SK-N-SH (cell line): ENCODE results near the gene OR52I1. TPM values are rescaled to one million over a fixed set of nuclear protein-coding genes. Genes with fewer than 3 reads are reported as not detected.

ENCODE experiments used
- CTCF ChIA-PET: fragments of 300-600, 350-600 bp; formaldehyde crosslinking; extraction: SDS; loops from one replicate; lab custom pipeline; 2021; lab: Yijun Ruan, JAX
- POLR2A ChIA-PET: fragments of 350-600 bp; sonication (Branson Sonifier 250); formaldehyde crosslinking; extraction: SDS; loops from one replicate; lab custom pipeline; 2020; ENCODE audit warnings: antibody characterized with exemption, inconsistent platforms; lab: Yijun Ruan, JAX
- DNase-seq: peaks from one replicate; pipeline ENCODE4 v3.0.0; 2012
- H2AFZ ChIP-seq: fragments of 200-600 bp; sonication (generic); 2 replicates; pipeline ENCODE4 v1.8.1; 2016; ENCODE audit warnings: antibody characterized with exemption, mild to moderate bottlenecking, low read depth
- H3F3A ChIP-seq: fragments of 200-600 bp; sonication (generic); replicated peaks from 2 replicates; pipeline ENCODE3; 2016; ENCODE audit warnings: antibody characterized with exemption, mild to moderate bottlenecking; ENCODE audit not compliant: insufficient read depth
- H3K27ac ChIP-seq, 2 experiments: fragments of 200-500 bp in 1 of 2; fragments of 200-600 bp in 1 of 2; sonication (Bioruptor generic) in 1 of 2; sonication (generic), shearing (Covaris generic) in 1 of 2; 2 replicates each; pipeline versions ENCODE4 v1.5.1 to v1.6.1; 2014 to 2016; ENCODE audit warnings: low read depth in 2 of 2, inconsistent platforms in 1 of 2, low read length in 1 of 2, mild to moderate bottlenecking in 1 of 2, mixed read lengths in 1 of 2
- H3K27me3 ChIP-seq: fragments of 200-600 bp; sonication (generic), shearing (Covaris generic); 2 replicates; pipeline ENCODE4 v1.6.1; 2016; ENCODE audit warnings: mixed run types; ENCODE audit not compliant: insufficient read depth
- H3K36me3 ChIP-seq, 2 experiments: fragments of 200-500 bp in 1 of 2; fragments of 200-600 bp in 1 of 2; sonication (Bioruptor generic) in 1 of 2; sonication (generic) in 1 of 2; replicated peaks in 1 of 2; 2 replicates each; pipeline versions ENCODE3 to v1.5.1; 2014 to 2016; ENCODE audit warnings: low read length in 1 of 2, mild to moderate bottlenecking in 1 of 2; ENCODE audit not compliant: insufficient read depth in 2 of 2, control insufficient read depth in 1 of 2
- H3K4me1 ChIP-seq, 2 experiments: fragments of 200-500 bp in 1 of 2; fragments of 200-600 bp in 1 of 2; sonication (Bioruptor generic) in 1 of 2; sonication (generic), shearing (Covaris generic) in 1 of 2; 2 replicates each; pipeline versions ENCODE4 v1.5.1 to v1.6.1; 2014 to 2016; ENCODE audit warnings: low read depth in 1 of 2, low read length in 1 of 2, mixed run types in 1 of 2; ENCODE audit not compliant: insufficient read depth in 2 of 2, control insufficient read depth in 1 of 2
- H3K4me2 ChIP-seq: fragments of 200-600 bp; sonication (generic), shearing (Covaris generic); 2 replicates; pipeline ENCODE4 v1.6.1; 2017; ENCODE audit warnings: mixed run types
- H3K4me3 ChIP-seq, 2 experiments: fragments of 200-500 bp in 1 of 2; fragments of 200-600 bp in 1 of 2; sonication (Bioruptor generic) in 1 of 2; sonication (generic), shearing (Covaris generic) in 1 of 2; 2 replicates each; pipeline versions ENCODE4 v1.5.1 to v1.8.1; 2014 to 2016; ENCODE audit warnings: low read depth in 2 of 2, inconsistent platforms in 1 of 2, low read length in 1 of 2, mild to moderate bottlenecking in 1 of 2, mixed read lengths in 1 of 2, moderate library complexity in 1 of 2
- H3K79me2 ChIP-seq: fragments of 200-600 bp; sonication (generic); 2 replicates; pipeline ENCODE4 v1.8.1; 2017; ENCODE audit warnings: mild to moderate bottlenecking; ENCODE audit not compliant: insufficient read depth
- H3K9ac ChIP-seq: fragments of 200-600 bp; sonication (generic); 2 replicates; pipeline ENCODE4 v1.6.1; 2017; ENCODE audit warnings: mixed run types
- H3K9me2 ChIP-seq: fragments of 200-600 bp; sonication (generic); 2 replicates; pipeline ENCODE4 v1.6.1; 2017; ENCODE audit warnings: mixed run types
- H3K9me3 ChIP-seq: fragments of 200-600 bp; sonication (generic); 2 replicates; pipeline ENCODE4 v1.6.1; 2017; ENCODE audit warnings: mixed run types, mild to moderate bottlenecking, moderate library complexity
- H4K20me1 ChIP-seq: fragments of 200-600 bp; sonication (generic); 2 replicates; pipeline ENCODE4 v1.6.1; 2017; ENCODE audit warnings: mild to moderate bottlenecking, mixed run types; ENCODE audit not compliant: insufficient read depth
- ELF1 ChIP-seq: IDR thresholded peaks from 2 replicates; pipeline ENCODE4 v1.4.0; 2012
- EZH2phosphoT487 ChIP-seq: fragments of 200-600 bp; sonication (generic); IDR thresholded peaks from 2 replicates; pipeline ENCODE4 v1.6.1; 2017; ENCODE audit warnings: low read depth, mixed run types, mild to moderate bottlenecking, antibody characterized with exemption, moderate library complexity, borderline replicate concordance
- GABPA ChIP-seq: IDR thresholded peaks from 2 replicates; pipeline ENCODE4 v1.4.0; 2012; ENCODE audit warnings: low read depth, mild to moderate bottlenecking
- GATA2 ChIP-seq: sonication (generic); formaldehyde crosslinking; IDR thresholded peaks from 2 replicates; pipeline ENCODE4 v1.5.0; 2020; ENCODE audit warnings: mild to moderate bottlenecking, missing genetic modification reagents
- IRF3 ChIP-seq: fragments of 150-350 bp; IDR thresholded peaks from 2 replicates; pipeline ENCODE4 v1.6.1; 2016; ENCODE audit warnings: mild to moderate bottlenecking, low read depth, low read length
- JUND ChIP-seq: IDR thresholded peaks from 2 replicates; pipeline ENCODE4 v1.4.0; 2012
- MAX ChIP-seq: IDR thresholded peaks from 2 replicates; pipeline ENCODE4 v1.4.0; 2012; ENCODE audit warnings: low read depth
- MEF2A ChIP-seq: IDR thresholded peaks from 2 replicates; pipeline ENCODE4 v1.4.0; 2012; ENCODE audit warnings: low read depth, borderline replicate concordance
- NFIC ChIP-seq: IDR thresholded peaks from 2 replicates; pipeline ENCODE4 v1.4.0; 2012; ENCODE audit warnings: borderline replicate concordance
- POLR2AphosphoS5 ChIP-seq: IDR thresholded peaks from 2 replicates; pipeline ENCODE4 v1.6.1; 2012; ENCODE audit warnings: low read depth, low read length
- RAD21 ChIP-seq: IDR thresholded peaks from 2 replicates; pipeline ENCODE4 v1.6.1; 2012; ENCODE audit warnings: mild to moderate bottlenecking, low read length
- RCOR1 ChIP-seq: fragments of 150-350 bp; IDR thresholded peaks from 2 replicates; pipeline ENCODE4 v1.6.1; 2017; ENCODE audit warnings: antibody characterized with exemption, low read length
- REST ChIP-seq: IDR thresholded peaks from 2 replicates; pipeline ENCODE4 v1.6.1; 2012; ENCODE audit warnings: mild to moderate bottlenecking, low read depth, low read length, moderate library complexity
- RFX5 ChIP-seq: IDR thresholded peaks from 2 replicates; pipeline ENCODE4 v1.6.1; 2012; ENCODE audit warnings: mild to moderate bottlenecking, improper control_type of control experiment, low read length
- RXRA ChIP-seq: IDR thresholded peaks from 2 replicates; pipeline ENCODE4 v1.4.0; 2012; ENCODE audit warnings: low read depth, mild to moderate bottlenecking, borderline replicate concordance
- SIN3A ChIP-seq: IDR thresholded peaks from 2 replicates; pipeline ENCODE4 v1.6.1; 2012; ENCODE audit warnings: low read depth, mild to moderate bottlenecking, low read length, moderate library complexity, borderline replicate concordance
- SMC3 ChIP-seq: IDR thresholded peaks from 2 replicates; pipeline ENCODE4 v1.6.1; 2012; ENCODE audit warnings: low read depth, low read length, improper control_type of control experiment
- TCF12 ChIP-seq: IDR thresholded peaks from 2 replicates; pipeline ENCODE4 v1.4.0; 2012
- TEAD4 ChIP-seq: IDR thresholded peaks from 2 replicates; pipeline ENCODE4 v1.4.0; 2012; ENCODE audit warnings: mild to moderate bottlenecking, borderline replicate concordance; ENCODE audit not compliant: insufficient read depth
- WGBS: methylation state at CpG from one replicate; pipeline ENCODE4 v1.1.6; 2017; ENCODE audit warnings: low lambda C conversion rate; 5-methylcytosine and 5-hydroxymethylcytosine counted together
- polyA plus RNA-seq, 3 experiments: library from polyadenylated mRNA; depleted of rRNA; stranded (reverse); fragments of >200 nt; gene quantifications; 2 replicates each; pipeline ENCODE4 v1.2.3, GENCODE V29; 2012

The OR52I1 gene
- polyA plus RNA-seq, 1 of the 3 experiments (the other 2 are of a cell fraction) = not detected

- no peak overlapping the region for H3K4me2 ChIP-seq
- no peaks in the 10 kb centered on the region for H3F3A ChIP-seq
- no peaks in the 10 kb centered on the region for H3K79me2 ChIP-seq
- CTCF ChIA-PET = no interaction called here
- H3K9me3 ChIP-seq = no peaks in the 10 kb centered on the region
- H3K4me3 ChIP-seq = no peak overlapping the region
- no peaks in the 10 kb centered on the region for H3K9me2 ChIP-seq
- H3K27ac ChIP-seq = no peak overlapping the region
- POLR2A ChIA-PET = no interaction called here
- 7% methylated on average over 3 of the region's 3 CpGs for WGBS
- H3K4me1 ChIP-seq = no peaks in the 10 kb centered on the region
- H3K9ac ChIP-seq = no peak overlapping the region
- peaks cover 10% of the 10 kb centered on the region; the same call in 1 of the 2 replicates for H3K27me3 ChIP-seq
- no peaks in the 10 kb centered on the region for H4K20me1 ChIP-seq
- no peak for TF ChIP-seq MEF2A
- no peak for TF ChIP-seq RXRA
- no peak for TF ChIP-seq NFIC
- TF ChIP-seq TEAD4 = no peak
- TF ChIP-seq, all 33 proteins: peak for 0
- no peak overlapping the region for H2AFZ ChIP-seq
- DNase-seq = no peak
- no peaks in the 10 kb centered on the region for H3K36me3 ChIP-seq
Measured at GRCh38 chr11:4576880-4577279, 17.0 kb upstream of the OR52I1 start.

- no peak overlapping the region for H3K4me3 ChIP-seq
- H3K79me2 ChIP-seq = no peaks in the 10 kb centered on the region
- CTCF ChIA-PET = interaction anchor here (1.4 kb wide), 1 partner anchor 395 kb away, joined by 3 read pairs; no protein-coding TSS in a partner anchor
- H3K9me2 ChIP-seq = no peaks in the 10 kb centered on the region
- H3K4me2 ChIP-seq = no peak overlapping the region
- no peaks in the 10 kb centered on the region for H3K36me3 ChIP-seq
- DNase-seq = no peak
- no peaks in the 10 kb centered on the region for H4K20me1 ChIP-seq
- no peaks in the 10 kb centered on the region for H3K4me1 ChIP-seq
- POLR2A ChIA-PET = no interaction called here
- H2AFZ ChIP-seq = no peak overlapping the region
- no peaks in the 10 kb centered on the region for H3K9me3 ChIP-seq
- WGBS = 2% methylated on average over 2 of the region's 2 CpGs
- H3K27ac ChIP-seq = no peak overlapping the region
- no peak for TF ChIP-seq JUND
- no peak for TF ChIP-seq SMC3
- TF ChIP-seq POLR2AphosphoS5 = no peak
- no peak for TF ChIP-seq SIN3A
- TF ChIP-seq RCOR1 = no peak
- TF ChIP-seq ELF1 = no peak
- no peak for TF ChIP-seq EZH2phosphoT487
- TF ChIP-seq GATA2 (CRISPR knock-in tag) = no peak
- no peak for TF ChIP-seq REST
- no peak for TF ChIP-seq IRF3
- TF ChIP-seq RFX5 = no peak
- TF ChIP-seq MAX = no peak
- no peak for TF ChIP-seq GABPA
- no peak for TF ChIP-seq RAD21
- no peak for TF ChIP-seq TCF12
- TF ChIP-seq, all 33 proteins: peak for 0
- peaks cover 14% of the 10 kb centered on the region; the same call in 1 of the 2 replicates for H3K27me3 ChIP-seq
- H3K9ac ChIP-seq = no peak overlapping the region
- H3F3A ChIP-seq = no peaks in the 10 kb centered on the region
Measured at GRCh38 chr11:4577761-4578160, 16.1 kb upstream of the OR52I1 start.
